ENCODE data around the gene FLAD1. TPM values are rescaled to one million over a fixed set of nuclear protein-coding genes. Genes with fewer than 3 reads are reported as not detected.
A peak's percentile ranks its signal among the peaks of the same experiment; 100 is the strongest.

The FLAD1 gene
- total RNA-seq, 1 experiment from 2014 or later: 97.0 TPM

DNA sequence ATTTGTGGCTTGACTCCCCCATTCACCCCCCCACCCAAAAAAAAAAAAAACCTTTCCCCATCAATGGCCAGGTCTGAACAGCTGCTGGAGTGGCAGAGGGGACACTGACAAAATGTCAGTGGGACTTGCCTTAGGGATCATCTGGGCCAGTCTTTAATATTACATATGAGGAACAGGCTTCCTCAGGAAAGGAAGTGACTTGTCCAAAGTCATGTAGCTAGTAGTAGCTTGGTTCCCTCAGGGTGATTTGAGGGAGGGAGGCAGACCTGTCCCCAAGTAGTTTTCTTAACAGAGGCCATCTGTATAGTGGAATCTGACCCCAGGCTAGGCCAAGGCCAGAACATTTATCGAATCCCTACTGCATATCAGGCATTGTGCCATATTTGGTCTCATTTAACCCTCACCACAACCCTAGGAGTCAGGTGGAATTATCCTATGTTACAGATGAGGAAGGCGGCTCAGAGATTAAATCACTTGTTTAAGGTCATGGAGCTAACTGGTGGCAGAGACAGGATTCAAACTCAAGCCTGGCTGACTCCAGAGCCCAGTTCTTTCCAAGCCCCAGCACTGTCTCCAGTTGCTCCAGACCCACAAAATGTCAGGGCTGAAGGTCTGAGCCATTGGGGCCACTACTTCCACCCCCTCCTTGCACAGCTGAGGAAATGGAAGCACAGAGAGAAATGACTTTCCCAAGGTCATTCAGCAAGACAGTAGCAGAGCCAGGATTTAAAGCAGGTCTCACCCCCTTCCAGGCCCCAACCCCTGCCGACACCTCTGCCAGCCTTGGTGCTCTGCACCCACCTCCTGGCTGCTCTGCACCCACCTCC lies 29.8 kb downstream of the FLAD1 start:
- H3K36me3 Mint-ChIP-seq (ENCODE audit: insufficient read depth in 1 of 3, low read depth in 3 of 3): peaks cover 8 to 33% (median 18%) of the 10 kb centered on the region in 3 experiments; a peak in 6 of 7 replicates
- H3K27me3 Mint-ChIP-seq (ENCODE audit: low read depth): no peaks in the 10 kb centered on the region
- H2BK12ac ChIP-seq (ENCODE audit: insufficient read length, low read depth, low read length): no peak overlapping the region
- peak overlapping the region; percentile 56 to 96 (median 72); a peak in 4 of 7 replicates for H3K27ac Mint-ChIP-seq
- H2BK5ac ChIP-seq (ENCODE audit: insufficient read length, low read length): no peak overlapping the region
- no peak overlapping the region for H3K4me2 ChIP-seq (ENCODE audit: insufficient read depth, insufficient read length, low read length)
- H3K4me1 ChIP-seq (ENCODE audit: insufficient read depth, low read length): peaks cover 3% of the 10 kb centered on the region; the same call in 1 of the 2 replicates
- no peaks in the 10 kb centered on the region for H3K79me1 ChIP-seq (ENCODE audit: insufficient read depth, low read depth, low read length, poor library complexity, severe bottlenecking)
- H3K23ac ChIP-seq (ENCODE audit: insufficient read length, low read depth, low read length): no peak overlapping the region
- H2BK20ac ChIP-seq (ENCODE audit: low read depth, low read length, poor library complexity, severe bottlenecking): no peak overlapping the region
- H2BK120ac ChIP-seq (ENCODE audit: low read depth, low read length, poor library complexity, severe bottlenecking): no peak overlapping the region
- no peak overlapping the region for H3K27ac ChIP-seq (ENCODE audit: insufficient read length, low read depth, low read length)
- DNase-seq: no peak
- no peaks in the 10 kb centered on the region; the same call in 1 of the 2 replicates for H3K79me2 ChIP-seq (ENCODE audit: insufficient read depth, low read length)
- TF ChIP-seq, protein P1, sequence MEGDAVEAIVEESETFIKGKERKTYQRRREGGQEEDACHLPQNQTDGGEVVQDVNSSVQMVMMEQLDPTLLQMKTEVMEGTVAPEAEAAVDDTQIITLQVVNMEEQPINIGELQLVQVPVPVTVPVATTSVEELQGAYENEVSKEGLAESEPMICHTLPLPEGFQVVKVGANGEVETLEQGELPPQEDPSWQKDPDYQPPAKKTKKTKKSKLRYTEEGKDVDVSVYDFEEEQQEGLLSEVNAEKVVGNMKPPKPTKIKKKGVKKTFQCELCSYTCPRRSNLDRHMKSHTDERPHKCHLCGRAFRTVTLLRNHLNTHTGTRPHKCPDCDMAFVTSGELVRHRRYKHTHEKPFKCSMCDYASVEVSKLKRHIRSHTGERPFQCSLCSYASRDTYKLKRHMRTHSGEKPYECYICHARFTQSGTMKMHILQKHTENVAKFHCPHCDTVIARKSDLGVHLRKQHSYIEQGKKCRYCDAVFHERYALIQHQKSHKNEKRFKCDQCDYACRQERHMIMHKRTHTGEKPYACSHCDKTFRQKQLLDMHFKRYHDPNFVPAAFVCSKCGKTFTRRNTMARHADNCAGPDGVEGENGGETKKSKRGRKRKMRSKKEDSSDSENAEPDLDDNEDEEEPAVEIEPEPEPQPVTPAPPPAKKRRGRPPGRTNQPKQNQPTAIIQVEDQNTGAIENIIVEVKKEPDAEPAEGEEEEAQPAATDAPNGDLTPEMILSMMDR (conservative IDR thresholded peaks at IDR 0.05): no peak
- no peaks in the 10 kb centered on the region for H3K23me2 ChIP-seq (ENCODE audit: insufficient read length, low read depth, low read length, poor library complexity, severe bottlenecking)
- no peak overlapping the region for H4K91ac ChIP-seq (ENCODE audit: insufficient read length, low read depth, low read length)
- H2BK15ac ChIP-seq (ENCODE audit: low read depth, low read length): no peak overlapping the region
- no CpG with 5 or more reads among the region's 3 CpGs for WGBS (ENCODE audit: extremely low coverage, insufficient read length, low lambda C conversion rate)
- H3K9me3 Mint-ChIP-seq: no peaks in the 10 kb centered on the region; a peak in 1 of 5 replicates
- H3K18ac ChIP-seq (ENCODE audit: insufficient read length, low read depth, low read length): no peak overlapping the region
- no peak overlapping the region for H4K8ac ChIP-seq (replicated peaks; ENCODE audit: insufficient read length, low read depth, low read length)
- H3K4me1 Mint-ChIP-seq: peaks cover 39 to 66% of the 10 kb centered on the region in 2 experiments
- H3K4ac ChIP-seq (ENCODE audit: low read depth, low read length): no peak overlapping the region
- no peak overlapping the region for H3K56ac ChIP-seq (ENCODE audit: insufficient read length, low read depth, low read length)
- no peak overlapping the region for H3K14ac ChIP-seq (ENCODE audit: insufficient read depth, low read length)
- no peak overlapping the region for H3K9ac ChIP-seq (ENCODE audit: extremely low read depth, insufficient read length, low read length)
- H4K5ac ChIP-seq (ENCODE audit: insufficient read length, low read depth, low read length): no peak overlapping the region
- no peaks in the 10 kb centered on the region for H3K9me3 ChIP-seq (ENCODE audit: control insufficient read depth, low read depth, low read length)
- H3K4me3 Mint-ChIP-seq: peak overlapping the region in 1 of 2 experiments; percentile 57; a peak in 2 of 5 replicates
- H2AFZ ChIP-seq (ENCODE audit: low read length): no peak overlapping the region
- H4K20me1 ChIP-seq (ENCODE audit: control insufficient read depth, insufficient read depth, insufficient read length): no peaks in the 10 kb centered on the region
- no peaks in the 10 kb centered on the region for H3K27me3 ChIP-seq (ENCODE audit: insufficient read depth, low read length)
- H2AK5ac ChIP-seq (ENCODE audit: insufficient read length, low read length): no peak overlapping the region
- H3T11ph ChIP-seq (ENCODE audit: low read length): no peak overlapping the region

All from H9 (cell line).